Sigmoid colon (tissue), 3 donors: ENCODE results near the gene ARHGAP27.
"Not testable (repeated sequence)": the region's sequence is repeated elsewhere in the genome, so short reads cannot be mapped to it uniquely, and the experiment has no call there.

Source experiments
- CTCF ChIP-seq, 4 experiments: fragments of 450-650 bp in 3 of 4; fragments of 200-600 bp in 1 of 4; IDR thresholded peaks; one replicate each; pipeline ENCODE4 v1.5.1; 2016 to 2019; ENCODE audit warnings: antibody characterized with exemption in 4 of 4, mild to moderate bottlenecking in 3 of 4, moderate library complexity in 2 of 4
- POLR2A ChIP-seq, 2 donors: fragments of 450-650 bp; IDR thresholded peaks; one replicate each; pipeline ENCODE4 v1.6.1; 2016; ENCODE audit warnings: antibody characterized with exemption in 2 of 2, mild to moderate bottlenecking in 2 of 2, moderate library complexity in 2 of 2

GRCh38 chr17:45444856-45445820 is 12.5 kb upstream of the ARHGAP27 start:
- TF ChIP-seq CTCF, POLR2A (IDR thresholded peaks at IDR 0.05): not testable (repeated sequence)
